ENCODE results near the gene PHLDB3. TPM values are rescaled to one million over a fixed set of nuclear protein-coding genes. Genes with fewer than 3 reads are reported as not detected.

PHLDB3 gene
- total and polyA plus RNA-seq, 10 donors, result 8.0 to 23.0 (median 16.1) TPM

GRCh38 chr19:43503501-43504425 lies 783 bp downstream of the PHLDB3 start:
- peaks cover 0 to 48% (median 9%) of the 10 kb centered on the region in 6 donors for H3K36me3 ChIP-seq
- 1 to 2% (median 1%) methylated on average over 43 to 64 of the region's 64 CpGs for WGBS, 5 donors
- intact Hi-C loops (cut with DNase I; ENCODE audit: low total_unique reads), result no loop called here

GRCh38 chr19:43502419-43502976 lies 2.0 kb downstream of the PHLDB3 start:
- Histone ChIP-seq H3K4me1 (peaks cover 9 to 45% (median 21%) of the 10 kb centered on the region in 6 donors), H3K9me3 (no peaks in the 10 kb centered on the region), H3K27ac (peak overlapping the region in 1 of 8 donors; percentile 90), H3K36me3 (peaks cover 0 to 47% (median 3%) of the 10 kb centered on the region in 6 donors), H3K4me3 (peak overlapping the region in 4 of 8 donors; percentile 6 to 90 (median 62)), H3K27me3 (replicated peaks in 1 of 7) (no peaks in the 10 kb centered on the region)
- no peak for DNase-seq
- no peak for TF ChIP-seq CTCF (IDR thresholded peaks at IDR 0.05 in 8 of 11, conservative IDR thresholded peaks at IDR 0.05 in 3 of 11)
- TF ChIP-seq POLR2AphosphoS5 (IDR thresholded peaks at IDR 0.05), result no peak
- TF ChIP-seq POLR2A (IDR thresholded peaks at IDR 0.05), result no peak
- 83 to 92% (median 87%) methylated on average over 23 of the region's 23 CpGs for WGBS, 5 donors
- intact Hi-C loops (cut with DNase I; ENCODE audit: low total_unique reads), result no loop called here

More at GRCh38 chr19:43503501-43504425, 783 bp downstream of the PHLDB3 start:
- Histone ChIP-seq H3K4me3 (peak overlapping the region; percentile 53 to 90 (median 72)), H3K27ac (peak overlapping the region; percentile 82 to 92 (median 88)), H3K4me1 (peaks cover 9 to 45% (median 21%) of the 10 kb centered on the region in 6 donors), H3K27me3 (replicated peaks in 1 of 7) (no peaks in the 10 kb centered on the region), H3K9me3 (no peaks in the 10 kb centered on the region)
- TF ChIP-seq CTCF (IDR thresholded peaks at IDR 0.05 in 8 of 11, conservative IDR thresholded peaks at IDR 0.05 in 3 of 11) (peak in 6 of 11 experiments; percentile 19 to 39 (median 34)), POLR2A (IDR thresholded peaks at IDR 0.05) (no peak), POLR2AphosphoS5 (IDR thresholded peaks at IDR 0.05) (peak; percentile 64 to 84 (median 81))
- DNase-seq, result peak; percentile 99

- no peak for DNase-seq
- Histone ChIP-seq H3K4me1 (peaks cover 9 to 45% (median 21%) of the 10 kb centered on the region in 6 donors), H3K4me3 (peak overlapping the region in 5 of 8 donors; percentile 2 to 66 (median 10)), H3K9me3 (no peaks in the 10 kb centered on the region), H3K27me3 (replicated peaks in 1 of 7) (no peaks in the 10 kb centered on the region), H3K27ac (peak overlapping the region in 1 of 8 donors; percentile 8), H3K36me3 (peaks cover 0 to 52% (median 9%) of the 10 kb centered on the region in 6 donors)
- TF ChIP-seq CTCF (IDR thresholded peaks at IDR 0.05 in 8 of 11, conservative IDR thresholded peaks at IDR 0.05 in 3 of 11) (no peak), POLR2AphosphoS5 (IDR thresholded peaks at IDR 0.05) (peak in 2 of 3 donors; percentile 9 to 22)
- intact Hi-C loops (cut with DNase I; ENCODE audit: low total_unique reads), result no loop called here
- 70 to 81% (median 76%) methylated on average over 41 to 43 of the region's 43 CpGs for WGBS, 5 donors
Measured at GRCh38 chr19:43501661-43502418, 2.7 kb downstream of the PHLDB3 start.
